ENCODE results near the gene SIGLEC10.
A peak's percentile ranks its signal among the peaks of the same experiment; 100 is the strongest.

The SIGLEC10 gene

GRCh38 chr19:51391073-51391611, 26.3 kb downstream of the SIGLEC10 start:
- no peak for DNase-seq

GRCh38 chr19:51389143-51389542, 28.3 kb downstream of the SIGLEC10 start:
- no peak for DNase-seq

- no peak for DNase-seq
Measured at GRCh38 chr19:51387924-51388389, 29.5 kb downstream of the SIGLEC10 start, which contains the start of gene LIM2. Gene LIM2, minus strand, starts transcription at chr19:51387974. Its CDS starts 531 bp downstream, at chr19:51387443.

- no peak for DNase-seq
Measured at GRCh38 chr19:51386882-51387520, 30.4 kb downstream of the SIGLEC10 start.

GRCh38 chr19:51382004-51382403, 35.4 kb downstream of the SIGLEC10 start:
- no peak for DNase-seq

- no peak for DNase-seq
Measured at GRCh38 chr19:51380379-51380778, 37.1 kb downstream of the SIGLEC10 start.

GRCh38 chr19:51377422-51377821, 40.0 kb downstream of the SIGLEC10 start:
- no peak for DNase-seq

GRCh38 chr19:51375504-51376221, 41.8 kb downstream of the SIGLEC10 start:
- peak; percentile 23 for DNase-seq

- DNase-seq: peak; percentile 22
Measured at GRCh38 chr19:51372649-51373504, 44.6 kb downstream of the SIGLEC10 start, which contains the start of gene NKG7. Gene NKG7, minus strand, starts transcription at chr19:51372654. Its CDS starts 119 bp downstream, at chr19:51372535.

- DNase-seq: no peak
Measured at GRCh38 chr19:51372021-51372648, 45.3 kb downstream of the SIGLEC10 start.

GRCh38 chr19:51371186-51371690, 46.2 kb downstream of the SIGLEC10 start:
- DNase-seq: no peak

GRCh38 chr19:51370230-51370629, 47.2 kb downstream of the SIGLEC10 start:
- no peak for DNase-seq

- DNase-seq: no peak
Measured at GRCh38 chr19:51368366-51369282, 48.8 kb downstream of the SIGLEC10 start, which contains the start of gene CLDND2. Gene CLDND2, minus strand, starts transcription at chr19:51369003. Its CDS starts 426 bp downstream, at chr19:51368577.

GRCh38 chr19:51367565-51368365, 49.7 kb downstream of the SIGLEC10 start:
- DNase-seq: peak; percentile 98

- DNase-seq: no peak
Measured at GRCh38 chr19:51367255-51367564, 50.2 kb downstream of the SIGLEC10 start.

GRCh38 chr19:51366389-51367254, 50.8 kb downstream of the SIGLEC10 start:
- DNase-seq: peak; percentile 98

- no peak for DNase-seq
Measured at GRCh38 chr19:51365965-51366388, 51.5 kb downstream of the SIGLEC10 start, which contains the start of gene ETFB. Gene ETFB, minus strand, starts transcription at chr19:51366388. Its CDS starts 62 bp downstream, at chr19:51366326.

- DNase-seq: peak; percentile 36
Measured at GRCh38 chr19:51365211-51365964, 52.1 kb downstream of the SIGLEC10 start.

Data from suppressor macrophage treated with lipopolysaccharide for 4 hours (primary cell).